B cell (primary cell): ENCODE data around the gene CTNNB1.

ENCODE experiments used
- CTCF ChIP-seq: fragments of 200-600 bp; IDR thresholded peaks from one replicate; pipeline ENCODE4 v1.8.0; 2022; ENCODE audit warnings: antibody characterized with exemption, mild to moderate bottlenecking
- EZH2 ChIP-seq: IDR thresholded peaks from 2 replicates; pipeline ENCODE4 v1.6.1; 2012; ENCODE audit warnings: borderline replicate concordance, low read depth, mild to moderate bottlenecking, moderate library complexity, low read length; ENCODE audit not compliant: insufficient read depth, poor library complexity, severe bottlenecking

DNA sequence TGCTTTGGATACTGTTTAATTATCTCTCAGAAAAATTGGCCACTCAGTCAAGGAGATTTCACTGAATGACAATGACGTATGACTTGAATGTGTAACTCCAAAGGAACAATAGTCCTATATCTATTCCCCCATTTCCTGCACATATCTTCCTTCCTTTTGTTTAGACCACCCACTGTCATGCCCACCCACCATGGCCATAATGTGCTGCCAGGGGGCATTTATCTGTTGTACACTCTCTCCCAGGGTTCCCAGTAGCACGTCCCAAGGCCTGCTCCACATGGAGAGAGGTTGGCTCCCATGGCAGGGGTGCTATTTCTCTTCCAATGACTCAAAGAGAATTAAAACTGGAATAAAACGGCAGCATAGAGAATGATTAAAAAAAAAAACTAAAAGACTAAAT is 36.8 kb upstream of the CTNNB1 start:
- TF ChIP-seq EZH2 (no peak), CTCF (no peak)
